HG02884 (cell line): ENCODE measurements around the gene NSMF.

ENCODE experiments used
- ATAC-seq: cut with Tn5 transposase; IDR thresholded peaks from one replicate; pipeline ENCODE4 v1.9.1; 2021; ENCODE audit warnings: mild to moderate bottlenecking, moderate library complexity; ENCODE audit not compliant: unreplicated experiment

NSMF gene

GRCh38 chr9:137397675-137398423 is 61.3 kb downstream of the NSMF start:
- no peak for ATAC-seq
